IPS-20b (cell line): ENCODE measurements around the gene ZNF99.
"Not testable (repeated sequence)": the region's sequence is repeated elsewhere in the genome, so short reads cannot be mapped to it uniquely, and the experiment has no call there.

Experiments
- H3K27ac ChIP-seq: one replicate; pipeline ENCODE4 v1.5.1; 2013; ENCODE audit warnings: low read length
- H3K27me3 ChIP-seq: 2 replicates; pipeline ENCODE4 v1.6.1; 2013; ENCODE audit warnings: mild to moderate bottlenecking, low read length, inconsistent platforms; ENCODE audit not compliant: insufficient read depth
- H3K36me3 ChIP-seq: 2 replicates; pipeline ENCODE4 v1.6.1; 2013; ENCODE audit warnings: low read depth, mild to moderate bottlenecking, inconsistent platforms, low read length, moderate library complexity; ENCODE audit not compliant: insufficient read depth
- H3K4me1 ChIP-seq: 2 replicates; pipeline ENCODE4 v1.6.1; 2013; ENCODE audit warnings: mild to moderate bottlenecking, control low read depth, inconsistent platforms, low read length, moderate library complexity; ENCODE audit not compliant: insufficient read depth
- H3K4me3 ChIP-seq: 2 replicates; pipeline ENCODE4 v1.5.1; 2013; ENCODE audit warnings: mild to moderate bottlenecking, low read length, inconsistent platforms
- H3K9ac ChIP-seq: 2 replicates; pipeline ENCODE4 v1.6.1; 2013; ENCODE audit warnings: low read depth, mild to moderate bottlenecking, inconsistent platforms, low read length, moderate library complexity
- H3K9me3 ChIP-seq: 2 replicates; pipeline ENCODE4 v1.6.1; 2013; ENCODE audit warnings: mild to moderate bottlenecking, low read depth, low read length, inconsistent platforms; ENCODE audit not compliant: insufficient read depth

Gene ZNF99

GRCh38 chr19:22783651-22784410, at the start of gene ZNF99:
Gene ZNF99, minus strand, starts transcription at chr19:22784151. Its CDS starts 135 bp downstream, at chr19:22784016.
- H3K36me3 ChIP-seq, result no peaks in the 10 kb centered on the region
- H3K27me3 ChIP-seq, result no peaks in the 10 kb centered on the region
- no peaks in the 10 kb centered on the region for H3K4me1 ChIP-seq
- no peak within 1 kb of the TSS for H3K4me3 ChIP-seq
- H3K27ac ChIP-seq, result no peak within 1 kb of the TSS
- H3K9me3 ChIP-seq, result peaks cover 77% of the 10 kb centered on the region
- H3K9ac ChIP-seq, result no peak within 1 kb of the TSS

DNA sequence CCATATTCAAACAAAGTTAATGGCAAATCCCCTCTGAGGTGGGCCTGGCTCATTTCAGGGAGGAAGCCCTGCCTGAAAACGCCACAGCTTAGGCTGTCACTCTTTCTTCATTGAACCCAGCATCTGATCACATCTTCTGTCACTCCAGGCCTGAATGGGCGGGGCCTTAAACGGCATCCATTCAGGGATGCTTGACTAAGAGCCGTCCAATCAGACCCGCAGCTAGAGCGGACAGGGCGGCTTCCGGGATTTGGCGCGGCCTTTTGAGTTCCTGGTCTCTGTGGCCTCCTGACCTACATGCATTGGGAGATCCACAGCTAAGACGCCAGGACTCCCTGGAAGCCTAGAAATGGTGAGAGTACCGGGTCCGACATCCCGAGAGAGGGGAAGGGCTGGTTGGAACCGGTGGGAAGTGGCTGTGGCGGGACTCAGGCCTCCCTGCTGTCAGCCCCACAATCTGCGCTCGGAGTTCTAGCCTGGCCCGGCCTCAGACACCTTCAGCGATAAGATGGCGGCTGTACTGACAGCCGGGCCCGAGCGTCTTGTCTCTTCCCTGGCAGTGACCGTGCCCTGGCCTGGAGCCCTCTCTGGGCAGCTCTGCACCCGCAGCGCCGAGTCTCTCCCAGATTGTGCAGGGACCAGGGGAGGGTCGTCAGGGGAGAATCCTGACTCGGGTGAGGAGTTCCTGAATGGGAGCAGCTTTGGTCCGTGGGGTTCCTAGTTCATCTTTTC, 48.2 kb upstream of the ZNF99 start, which contains the start of gene ZNF723:
ZNF723 (plus strand) TSS at position 261 of the 732 bp plus-strand sequence; CDS start at position 350, 89 bp downstream.
- Histone ChIP-seq H3K4me3 (no peak within 1 kb of the TSS), H3K27ac (no peak within 1 kb of the TSS), H3K27me3 (no peaks in the 10 kb centered on the region), H3K9me3 (peaks cover 96% of the 10 kb centered on the region), H3K36me3 (no peaks in the 10 kb centered on the region), H3K4me1 (no peaks in the 10 kb centered on the region), H3K9ac (no peak within 1 kb of the TSS)

GRCh38 chr19:22831211-22831610, 47.3 kb upstream of the ZNF99 start:
- Histone ChIP-seq H3K4me1 (no peaks in the 10 kb centered on the region), H3K9me3 (peaks cover 96% of the 10 kb centered on the region), H3K9ac (no peak overlapping the region), H3K27ac (no peak overlapping the region), H3K36me3 (no peaks in the 10 kb centered on the region), H3K4me3 (no peak overlapping the region), H3K27me3 (no peaks in the 10 kb centered on the region)

GRCh38 chr19:22814124-22814523, 30.2 kb upstream of the ZNF99 start:
- no peaks in the 10 kb centered on the region for H3K4me1 ChIP-seq
- peaks cover 99% of the 10 kb centered on the region for H3K9me3 ChIP-seq
- H3K27me3 ChIP-seq, result no peaks in the 10 kb centered on the region
- no peaks in the 10 kb centered on the region for H3K36me3 ChIP-seq
- H3K9ac ChIP-seq, result no peak overlapping the region
- no peak overlapping the region for H3K27ac ChIP-seq
- H3K4me3 ChIP-seq, result no peak overlapping the region

DNA sequence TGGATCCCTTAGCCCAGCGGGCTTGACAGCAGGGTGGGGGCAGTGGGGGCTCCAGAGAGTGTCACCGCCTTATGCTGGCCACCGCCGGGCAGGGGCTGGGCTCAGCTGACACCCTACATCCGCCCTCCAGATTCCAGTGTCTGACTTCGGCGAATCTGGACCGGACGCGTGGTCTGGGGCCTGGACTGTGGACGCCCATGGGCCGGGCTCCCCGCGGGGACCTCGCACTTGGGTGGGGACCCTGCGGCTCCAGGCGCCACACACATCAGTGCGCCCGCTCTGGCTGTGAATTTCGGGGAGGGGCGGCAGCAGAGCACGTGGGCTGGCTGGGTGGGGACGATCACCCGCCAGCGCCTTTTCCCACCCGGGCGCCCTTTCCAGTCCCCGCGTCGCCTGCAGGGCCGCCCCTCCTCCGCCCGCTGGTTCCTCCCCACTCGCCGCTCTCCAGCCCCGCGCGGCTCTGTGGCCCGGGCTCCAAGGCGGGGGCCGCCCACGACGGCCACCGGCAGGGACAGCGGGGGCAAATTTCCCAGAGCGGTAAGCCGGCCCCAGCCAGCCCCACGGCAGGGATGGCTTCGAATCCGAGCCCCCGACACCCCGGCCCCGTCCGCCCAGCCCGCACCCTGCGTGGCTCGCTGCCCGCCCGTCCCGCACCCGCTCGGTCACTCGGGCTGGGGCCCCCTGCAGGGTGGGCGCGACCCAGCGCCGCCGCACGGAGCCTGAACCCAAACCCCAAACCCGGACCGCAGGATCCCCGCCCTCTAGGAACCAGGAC, 23.3 kb upstream of the ZNF99 start:
- Histone ChIP-seq H3K27me3 (no peaks in the 10 kb centered on the region), H3K36me3 (no peaks in the 10 kb centered on the region), H3K9me3 (peaks cover 78% of the 10 kb centered on the region), H3K4me1 (no peaks in the 10 kb centered on the region), H3K4me3 (no peak overlapping the region), H3K27ac (no peak overlapping the region), H3K9ac (no peak overlapping the region)

DNA sequence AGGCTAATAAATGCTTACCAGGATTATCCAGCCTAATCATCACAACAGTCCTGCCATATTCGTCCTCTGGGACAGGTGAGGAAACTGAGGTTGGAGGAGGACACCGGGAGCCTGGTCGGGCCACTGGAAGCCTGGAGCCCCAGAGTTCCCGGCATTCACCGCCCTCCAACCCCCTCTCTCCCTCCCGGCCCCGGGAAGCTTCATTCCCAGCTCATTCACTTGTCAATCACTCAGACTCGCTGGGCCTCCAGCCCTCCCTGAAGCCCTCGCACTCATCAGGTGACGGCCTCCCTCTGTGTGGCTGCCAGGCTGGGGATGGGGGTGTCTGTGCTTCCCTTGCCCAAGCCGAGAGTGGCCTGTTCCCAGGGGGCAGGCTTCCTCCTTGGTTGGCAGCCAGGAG, 22.5 kb upstream of the ZNF99 start:
- no peak overlapping the region for H3K9ac ChIP-seq
- peaks cover 78% of the 10 kb centered on the region for H3K9me3 ChIP-seq

GRCh38 chr19:22797040-22797439, 13.1 kb upstream of the ZNF99 start:
- Histone ChIP-seq H3K9ac (no peak overlapping the region), H3K9me3 (peaks cover 88% of the 10 kb centered on the region), H3K27ac (no peak overlapping the region), H3K4me1 (no peaks in the 10 kb centered on the region), H3K36me3 (no peaks in the 10 kb centered on the region), H3K4me3 (no peak overlapping the region), H3K27me3 (no peaks in the 10 kb centered on the region)

More for the DNA sequence above, 22.5 kb upstream of the ZNF99 start:
- Histone ChIP-seq H3K36me3 (no peaks in the 10 kb centered on the region), H3K4me1 (no peaks in the 10 kb centered on the region), H3K27ac (no peak overlapping the region), H3K4me3 (no peak overlapping the region), H3K27me3 (no peaks in the 10 kb centered on the region)

GRCh38 chr19:22792863-22793262, 8.9 kb upstream of the ZNF99 start:
- not testable (repeated sequence) for H3K36me3 ChIP-seq, H3K4me1 ChIP-seq, H3K27me3 ChIP-seq, H3K9ac ChIP-seq, H3K4me3 ChIP-seq, H3K27ac ChIP-seq
- H3K9me3 ChIP-seq, result peaks cover 81% of the 10 kb centered on the region

DNA sequence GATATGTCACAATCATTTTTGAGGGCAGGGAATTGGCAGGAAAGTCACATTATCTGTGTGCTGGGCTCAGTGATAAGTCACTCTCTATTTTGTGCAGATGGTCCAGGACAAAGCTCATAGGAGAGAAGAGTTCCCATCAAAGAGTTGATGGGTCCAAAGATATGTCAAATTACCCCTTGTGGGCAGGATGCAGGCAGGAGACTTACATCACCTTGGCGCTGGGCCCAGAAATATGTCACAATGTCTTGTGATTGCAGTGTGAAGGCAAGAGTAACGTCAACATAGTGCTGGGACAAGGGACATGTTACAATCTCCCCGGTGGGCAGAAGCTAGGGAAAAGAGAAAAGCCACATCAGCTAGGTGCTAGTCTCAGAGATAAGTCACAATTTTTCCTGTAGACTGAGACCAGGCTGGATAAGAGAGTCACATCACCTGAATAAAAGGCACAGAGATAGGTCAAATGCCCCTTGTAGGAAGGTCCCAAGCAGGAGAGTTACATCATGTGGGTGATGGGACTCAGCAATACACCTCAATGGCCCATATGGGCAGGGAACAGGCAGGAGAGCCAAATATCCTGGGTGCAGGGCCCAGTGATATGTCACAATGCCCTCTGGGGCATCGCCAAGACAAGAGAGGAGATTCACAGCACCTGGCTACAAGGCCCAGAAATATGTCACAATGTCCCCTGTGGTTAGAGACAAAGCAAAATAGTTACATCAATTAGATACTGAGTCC, 47.9 kb downstream of the ZNF99 start:
- H3K9ac ChIP-seq, result no peak overlapping the region
- peaks cover 98% of the 10 kb centered on the region for H3K9me3 ChIP-seq
- no peaks in the 10 kb centered on the region for H3K27me3 ChIP-seq
- no peak overlapping the region for H3K27ac ChIP-seq
- no peaks in the 10 kb centered on the region for H3K36me3 ChIP-seq
- no peaks in the 10 kb centered on the region for H3K4me1 ChIP-seq
- H3K4me3 ChIP-seq, result no peak overlapping the region

DNA sequence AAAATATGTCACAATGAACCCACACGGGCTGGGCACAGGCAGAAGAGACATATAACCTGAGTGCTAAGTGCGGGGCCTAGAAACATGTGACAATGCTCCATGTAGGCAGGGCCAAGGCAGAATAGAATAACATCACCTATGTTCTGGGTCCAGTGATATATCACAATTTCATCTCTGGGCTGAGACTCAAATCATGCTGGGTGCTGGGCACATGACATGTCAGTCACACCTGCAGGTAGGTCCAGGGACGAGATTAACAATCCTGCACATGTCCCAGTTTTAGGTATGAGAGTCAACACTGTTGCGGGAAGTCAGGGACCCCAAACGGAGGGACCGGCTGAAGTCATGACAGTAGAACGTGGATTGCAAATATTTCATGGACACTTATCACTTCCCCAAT, 50.3 kb downstream of the ZNF99 start:
- no peaks in the 10 kb centered on the region for H3K36me3 ChIP-seq
- no peaks in the 10 kb centered on the region for H3K27me3 ChIP-seq
- H3K4me1 ChIP-seq, result no peaks in the 10 kb centered on the region
- H3K9ac ChIP-seq, result no peak overlapping the region
- H3K27ac ChIP-seq, result no peak overlapping the region
- no peak overlapping the region for H3K4me3 ChIP-seq
- peaks cover 97% of the 10 kb centered on the region for H3K9me3 ChIP-seq

- peaks cover 97% of the 10 kb centered on the region for H3K9me3 ChIP-seq
- H3K9ac ChIP-seq, H3K4me3 ChIP-seq, H3K4me1 ChIP-seq, H3K27me3 ChIP-seq, H3K27ac ChIP-seq, H3K36me3 ChIP-seq: not testable (repeated sequence)
Observed at GRCh38 chr19:22728214-22728613, 55.7 kb downstream of the ZNF99 start.
